Measurements from ENCODE around the gene C20orf204.

DNA sequence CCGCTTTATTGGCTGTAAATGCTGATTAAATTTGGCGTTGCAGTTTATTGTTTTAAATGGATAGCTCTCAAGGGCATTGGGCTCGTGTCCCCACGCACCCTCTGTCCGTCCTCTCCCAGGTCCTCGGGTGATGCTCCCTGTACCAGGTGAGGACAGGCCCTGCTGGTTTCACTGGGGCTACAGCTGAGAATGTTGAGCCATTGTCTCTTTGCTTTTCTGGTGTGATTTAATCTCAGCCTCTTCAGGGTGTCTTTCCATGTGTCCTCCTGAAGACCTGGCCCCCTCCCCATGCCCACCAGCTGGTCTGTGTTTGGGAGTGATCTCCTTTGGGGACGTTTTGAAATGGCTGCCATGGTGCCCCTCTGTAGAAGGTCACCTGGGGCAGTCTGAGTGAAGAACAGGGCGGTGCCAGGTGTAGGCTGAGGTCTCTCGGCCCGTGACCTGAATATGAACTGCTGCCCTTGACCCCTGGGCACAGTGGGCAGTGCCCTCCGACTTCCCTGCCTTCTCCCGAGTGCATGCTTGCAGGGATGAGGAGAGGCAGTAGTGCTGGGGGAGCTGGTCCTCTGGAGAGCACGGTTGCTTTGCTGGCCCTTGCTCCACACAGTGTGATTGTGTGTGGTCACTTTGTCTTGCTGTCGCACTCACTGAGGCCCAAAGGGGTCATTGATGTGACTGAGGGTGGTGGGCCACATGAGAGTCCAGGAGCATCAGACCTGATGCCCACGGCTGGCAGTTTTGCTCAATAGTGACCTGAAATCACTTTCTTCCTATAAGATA lies 12.4 kb upstream of the C20orf204 start:
- TF ChIP-seq CTCF (IDR thresholded peaks at IDR 0.05) (no peak), POLR2A (IDR thresholded peaks at IDR 0.05) (no peak)

Data from testis (tissue), 2 donors.